Left kidney (tissue), 8 donors: Measurements from ENCODE around the gene CYP27A1. TPM values are rescaled to one million over a fixed set of nuclear protein-coding genes. Genes with fewer than 3 reads are reported as not detected.

Source experiments
- DNase-seq: peaks from one replicate; pipeline ENCODE4 v3.0.0-alpha.2; 2013
- long read RNA-seq, 8 donors: transcript quantifications; one replicate each; lab custom pipeline, GENCODE V29; 2026
- polyA plus RNA-seq: library from polyadenylated mRNA; unstranded; fragments of 120-200 nt; gene quantifications from one replicate; pipeline ENCODE4 v1.2.1, GENCODE V29; 2013; ENCODE audit not compliant: insufficient read length

Gene CYP27A1
- 49.7 TPM for polyA plus RNA-seq
- long read RNA-seq, donor 1, transcript CYP27A1-201 (9 exons, 2,286 nt): major isoform, 18 of 35 reads
- long read RNA-seq, donor 1, partial matches to known transcripts: 17 of 35 reads
- long read RNA-seq, donor 1, other reads (novel, unspliced or antisense): 0 of 35 reads
- long read RNA-seq, donor 2, transcript CYP27A1-201 (9 exons, 2,286 nt): major isoform, 15 of 15 reads
- long read RNA-seq, donor 2, partial matches to known transcripts: 0 of 15 reads
- long read RNA-seq, donor 2, other reads (novel, unspliced or antisense): 0 of 15 reads
- long read RNA-seq, donor 3, transcript CYP27A1-201 (9 exons, 2,286 nt): major isoform, 6 of 11 reads
- long read RNA-seq, donor 3, partial matches to known transcripts: 5 of 11 reads
- long read RNA-seq, donor 3, other reads (novel, unspliced or antisense): 0 of 11 reads
- long read RNA-seq, donor 4: 0 reads
- long read RNA-seq, donor 5, transcript CYP27A1-201 (9 exons, 2,286 nt): major isoform, 25 of 58 reads
- long read RNA-seq, donor 5, partial matches to known transcripts: 33 of 58 reads
- long read RNA-seq, donor 5, other reads (novel, unspliced or antisense): 0 of 58 reads
- long read RNA-seq, donor 6, transcript CYP27A1-201 (9 exons, 2,286 nt): major isoform, 16 of 31 reads
- long read RNA-seq, donor 6, partial matches to known transcripts: 15 of 31 reads
- long read RNA-seq, donor 6, other reads (novel, unspliced or antisense): 0 of 31 reads
- long read RNA-seq, donor 7, transcript CYP27A1-201 (9 exons, 2,286 nt): major isoform, 14 of 14 reads
- long read RNA-seq, donor 7, partial matches to known transcripts: 0 of 14 reads
- long read RNA-seq, donor 7, other reads (novel, unspliced or antisense): 0 of 14 reads
- long read RNA-seq, donor 8, transcript CYP27A1-201 (9 exons, 2,286 nt): major isoform, 5 of 5 reads
- long read RNA-seq, donor 8, partial matches to known transcripts: 0 of 5 reads
- long read RNA-seq, donor 8, other reads (novel, unspliced or antisense): 0 of 5 reads

DNA sequence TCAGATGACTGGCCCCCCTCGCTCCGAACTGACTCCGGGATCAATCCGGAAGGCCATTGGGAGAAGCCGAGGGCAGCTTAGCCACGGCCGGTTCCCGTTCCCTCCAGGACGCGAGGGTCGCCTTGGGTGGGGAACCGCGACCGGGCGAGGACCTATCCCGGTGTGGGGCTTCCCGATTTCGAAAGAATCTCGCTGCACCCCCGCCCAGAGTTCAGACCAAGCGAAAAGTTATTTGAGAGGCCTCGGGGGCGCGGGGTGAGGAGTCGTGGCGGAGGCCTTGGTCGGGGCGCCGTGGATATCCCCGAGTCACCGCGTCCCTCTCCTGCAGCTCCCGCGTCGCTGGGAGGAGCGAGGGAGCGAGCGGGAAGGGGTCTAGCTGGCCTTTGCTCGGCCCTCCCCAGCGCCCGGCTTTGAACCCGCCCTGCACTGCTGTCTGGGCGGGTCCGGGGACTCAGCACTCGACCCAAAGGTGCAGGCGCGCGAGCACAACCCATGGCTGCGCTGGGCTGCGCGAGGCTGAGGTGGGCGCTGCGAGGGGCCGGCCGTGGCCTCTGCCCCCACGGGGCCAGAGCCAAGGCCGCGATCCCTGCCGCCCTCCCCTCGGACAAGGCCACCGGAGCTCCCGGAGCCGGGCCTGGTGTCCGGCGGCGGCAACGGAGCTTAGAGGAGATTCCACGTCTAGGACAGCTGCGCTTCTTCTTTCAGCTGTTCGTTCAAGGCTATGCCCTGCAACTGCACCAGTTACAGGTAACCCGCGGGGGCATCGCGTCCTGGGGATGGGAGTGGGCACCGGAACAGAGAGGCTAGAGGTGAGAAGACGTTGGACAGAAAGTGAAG is at the start of gene CYP27A1:
CYP27A1 (plus strand) TSS at position 457 of the 837 bp plus-strand sequence; CDS start at position 493, 36 bp downstream.
- peak; percentile 30 for DNase-seq

DNA sequence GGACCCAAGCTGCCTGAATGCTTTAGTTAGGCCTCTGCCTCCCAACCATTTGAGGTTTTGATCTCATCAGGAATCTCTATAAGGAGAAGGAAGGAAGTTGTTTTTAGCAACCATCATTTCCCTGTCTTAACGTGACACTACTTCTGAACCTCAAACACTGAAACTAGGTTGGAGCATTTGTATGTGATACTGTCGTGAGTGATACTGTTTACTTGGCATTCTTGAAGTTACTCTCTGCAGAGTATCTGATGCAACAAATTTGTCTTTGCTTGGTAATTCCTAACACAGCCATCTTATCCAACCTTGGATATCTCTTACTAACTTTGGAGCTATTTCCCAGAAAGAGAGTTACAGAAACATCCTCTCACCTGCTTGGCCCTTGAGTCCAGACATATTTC is 49.2 kb upstream of the CYP27A1 start:
- DNase-seq: no peak

DNA sequence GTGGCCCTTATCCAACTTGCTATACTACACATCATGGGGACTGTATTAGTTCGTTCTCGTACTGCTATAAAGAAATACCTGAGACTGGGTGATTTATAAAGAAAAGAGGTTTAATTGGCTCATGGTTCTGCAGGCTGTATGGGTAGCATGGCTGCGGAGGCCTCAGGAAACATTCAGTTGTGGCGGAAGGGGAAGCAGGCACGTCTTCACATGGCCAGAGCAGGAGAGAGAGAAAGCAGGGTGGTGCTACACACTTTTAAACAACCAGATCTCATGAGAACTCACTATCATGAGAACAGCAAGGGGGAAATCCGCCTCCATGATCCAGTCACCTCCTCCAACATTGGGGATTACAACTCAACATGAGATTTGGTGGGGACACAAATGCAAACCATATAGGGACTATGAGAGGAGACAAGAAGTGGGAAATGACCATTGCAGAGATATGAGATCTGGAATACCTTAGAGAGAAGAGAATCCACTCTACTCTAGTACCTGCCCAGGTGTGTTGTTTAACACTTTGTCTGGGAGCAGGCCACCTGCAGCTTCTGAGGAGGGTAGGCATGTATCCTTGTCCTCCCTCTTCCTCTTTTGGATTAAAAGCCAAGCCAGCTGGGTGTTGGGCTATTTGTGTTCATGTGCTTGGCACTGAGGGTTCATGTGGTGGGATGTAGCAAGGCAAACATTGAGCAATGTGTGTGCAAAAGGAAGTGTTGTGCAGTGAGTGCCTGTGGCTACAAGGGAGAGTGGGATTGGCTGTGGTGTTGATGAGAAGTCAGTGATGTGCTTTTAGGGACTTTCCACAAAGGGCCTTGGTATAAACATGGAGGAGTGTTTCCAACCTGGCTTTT is 48.6 kb upstream of the CYP27A1 start:
- DNase-seq: no peak

DNA sequence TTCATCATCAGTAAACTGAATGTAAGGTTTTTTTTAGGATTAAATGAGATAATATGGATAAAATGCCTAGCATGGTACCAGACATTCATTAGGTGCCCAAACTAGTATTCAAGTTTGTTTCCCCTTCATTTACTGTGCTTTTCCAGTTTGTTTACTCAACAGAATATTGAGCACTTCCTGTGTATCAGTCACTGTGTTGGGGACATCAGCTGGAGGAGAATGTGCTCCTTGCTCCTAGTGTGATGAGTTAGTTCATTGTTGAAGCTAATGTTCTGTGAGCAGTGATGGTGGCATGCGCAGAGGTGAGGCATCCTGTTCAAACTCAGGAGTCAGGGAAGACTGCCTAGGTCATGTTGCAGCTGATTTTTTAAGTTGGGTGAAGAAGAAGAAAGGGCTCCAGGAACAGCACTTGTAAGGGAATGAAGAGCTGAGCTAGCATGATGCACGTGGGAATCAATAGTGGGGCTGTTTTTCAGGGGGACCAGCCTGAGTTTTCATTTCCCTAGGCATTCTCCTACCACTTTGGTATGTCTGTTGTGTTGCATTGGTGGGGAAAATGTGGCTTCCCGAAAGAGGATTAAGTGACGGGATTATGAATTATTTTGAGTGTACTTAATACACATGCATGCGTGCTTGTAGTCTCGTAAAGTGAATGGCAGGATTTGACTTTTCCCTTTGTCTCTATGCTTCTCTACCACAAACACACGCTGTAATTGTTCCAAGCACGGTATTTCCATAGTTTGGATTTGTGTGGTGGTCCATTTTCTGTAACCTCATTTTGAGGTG is 47.6 kb upstream of the CYP27A1 start:
- no peak for DNase-seq

DNA sequence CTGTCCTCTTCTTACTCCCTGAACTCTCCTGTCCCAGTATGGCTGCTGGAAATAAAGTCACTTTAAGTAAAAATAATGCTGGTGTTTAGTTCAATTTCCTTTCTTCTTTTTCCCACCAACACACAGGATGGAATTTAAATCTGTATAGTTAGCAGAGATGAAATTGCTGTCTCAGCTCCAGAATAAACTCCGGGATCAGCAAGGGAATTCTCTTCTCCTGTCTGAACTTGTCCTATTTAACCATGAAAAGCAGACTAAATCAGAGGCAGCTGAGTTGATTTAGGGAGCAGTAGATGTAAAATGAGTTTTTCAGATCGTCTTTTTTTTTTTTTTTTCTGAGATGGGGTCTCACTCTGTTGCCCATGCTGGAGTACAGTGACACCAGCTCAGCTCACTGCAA is 45.4 kb upstream of the CYP27A1 start:
- no peak for DNase-seq

DNA sequence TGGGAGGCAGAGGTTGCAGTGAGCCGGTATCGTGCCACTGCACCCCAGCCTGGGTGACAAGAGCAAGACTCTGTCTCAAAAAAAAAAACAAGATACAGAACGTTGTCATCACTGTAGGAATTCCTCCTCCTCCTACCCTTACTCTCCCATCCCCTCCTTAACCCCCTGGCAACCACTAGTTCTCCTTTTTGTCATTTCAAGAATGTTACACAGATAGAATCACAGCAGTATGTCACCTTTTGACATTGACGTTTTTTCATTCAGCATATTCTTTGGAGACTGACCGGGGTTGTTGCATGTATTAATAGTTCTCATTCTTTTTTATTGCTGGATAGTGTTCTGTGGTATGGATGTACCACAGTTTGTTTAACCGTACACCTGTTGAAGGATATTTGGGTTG is 38.9 kb upstream of the CYP27A1 start:
- DNase-seq: no peak

DNA sequence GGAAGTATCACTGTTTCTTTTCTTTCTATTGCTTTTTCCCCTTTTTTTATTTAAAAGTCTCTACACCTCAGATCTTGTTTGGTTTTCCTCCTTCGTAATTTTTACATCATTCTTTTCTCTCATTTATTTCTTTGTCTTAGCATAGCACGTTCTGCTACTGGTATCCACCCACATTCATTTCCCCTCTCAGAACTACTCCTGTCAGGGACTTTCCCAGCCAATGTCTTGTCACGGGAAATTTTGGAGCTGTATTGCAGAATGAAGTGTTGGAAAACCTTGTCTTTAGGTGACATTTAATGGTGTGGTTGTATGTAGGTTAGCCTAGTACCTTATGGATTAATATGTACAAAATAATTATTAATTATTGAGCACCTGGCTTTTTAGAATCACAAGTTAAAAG is 37.3 kb upstream of the CYP27A1 start:
- no peak for DNase-seq

DNA sequence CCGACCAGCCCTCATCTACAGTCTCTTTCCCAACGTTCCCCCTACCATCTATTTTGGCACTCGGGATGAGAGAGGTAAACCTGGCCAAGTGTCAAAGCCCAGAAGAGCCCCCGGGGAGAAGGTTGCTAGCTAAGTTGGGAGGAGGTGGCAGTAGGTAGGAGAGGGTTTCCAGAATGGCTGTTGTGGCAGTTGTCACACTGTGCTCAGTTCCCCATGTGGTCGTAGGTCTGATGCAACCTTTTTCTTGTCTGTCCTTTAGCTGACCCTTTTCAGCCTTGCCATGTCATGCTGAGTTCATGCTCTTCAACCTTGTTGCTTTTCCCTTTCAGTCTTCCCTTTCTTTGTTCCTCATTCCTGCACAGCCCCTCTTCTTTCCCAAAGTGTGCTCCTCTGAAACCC is 36.8 kb upstream of the CYP27A1 start:
- no peak for DNase-seq

DNA sequence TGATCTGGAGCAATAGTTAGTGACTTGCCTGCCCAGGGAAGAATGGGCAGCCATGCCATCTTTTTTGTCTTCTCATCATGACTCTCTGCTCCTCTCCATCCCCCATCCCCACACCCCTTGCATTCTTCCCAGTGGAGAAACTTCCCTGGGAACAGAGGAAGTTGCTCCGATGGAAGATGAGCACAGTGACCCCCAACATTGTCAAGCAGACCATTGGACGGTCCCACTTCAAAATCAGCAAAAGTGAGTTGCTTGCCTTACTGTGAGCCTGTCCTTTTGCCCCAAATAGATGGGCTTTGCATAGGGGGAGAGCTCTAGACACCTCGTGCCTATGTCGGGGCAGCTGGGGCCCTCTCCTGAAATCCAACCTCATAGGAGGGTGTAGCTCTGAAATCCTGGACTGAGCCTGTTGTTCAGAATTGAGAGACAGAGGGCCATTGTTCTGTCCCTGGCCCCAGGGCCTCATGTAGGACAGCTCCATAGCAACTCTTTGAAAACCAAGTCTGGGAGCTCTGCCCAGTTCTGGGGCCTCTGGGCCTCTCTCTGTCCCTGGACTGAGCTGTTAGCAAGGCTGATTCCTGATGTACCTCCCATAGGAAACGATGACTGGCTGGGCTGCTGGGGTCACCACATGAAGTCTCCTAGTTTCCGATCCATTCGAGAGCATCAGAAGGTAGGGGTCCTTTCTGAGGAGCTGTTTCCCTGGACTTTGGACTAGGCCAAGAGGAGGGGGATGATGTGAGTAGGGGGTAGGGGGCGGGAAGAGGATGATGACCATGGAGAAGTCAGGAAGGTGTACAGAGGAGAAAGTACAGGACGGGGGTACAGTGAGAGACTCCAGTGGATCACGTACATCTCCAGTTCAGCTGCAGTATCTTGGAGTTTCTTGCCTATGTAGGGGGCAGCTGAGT is 36.1 kb upstream of the CYP27A1 start:
- no peak for DNase-seq

DNA sequence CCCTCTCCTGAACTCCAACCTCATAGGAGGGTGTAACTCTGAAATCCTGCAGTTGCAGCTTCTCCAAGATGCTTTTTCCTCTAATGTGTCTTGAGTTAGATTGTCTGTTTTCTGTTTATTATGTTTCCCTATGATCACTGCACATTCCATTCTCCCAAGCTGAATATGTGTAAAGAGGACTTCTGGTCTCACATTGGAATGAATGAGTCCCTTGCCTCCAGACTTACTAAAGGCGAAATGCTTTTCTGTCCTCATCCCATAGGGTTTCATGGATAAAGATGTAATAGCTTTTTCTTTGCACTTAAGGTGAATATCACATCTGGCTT is 35.5 kb upstream of the CYP27A1 start:
- no peak for DNase-seq

DNA sequence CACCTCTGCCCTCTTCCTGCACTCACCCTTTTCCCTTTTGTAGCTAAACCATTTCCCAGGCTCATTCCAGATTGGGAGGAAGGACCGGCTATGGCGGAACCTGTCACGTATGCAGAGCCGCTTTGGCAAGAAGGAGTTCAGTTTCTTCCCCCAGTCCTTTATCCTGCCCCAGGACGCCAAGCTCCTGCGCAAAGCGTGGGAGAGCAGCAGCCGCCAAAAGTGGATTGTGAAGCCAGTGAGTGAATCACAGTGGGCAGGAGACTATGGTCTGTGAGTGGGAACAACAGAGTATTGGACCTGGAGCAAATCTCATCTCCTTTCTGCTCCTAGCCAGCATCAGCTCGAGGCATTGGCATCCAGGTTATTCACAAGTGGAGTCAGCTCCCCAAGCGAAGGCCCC is 35.0 kb upstream of the CYP27A1 start:
- no peak for DNase-seq

DNA sequence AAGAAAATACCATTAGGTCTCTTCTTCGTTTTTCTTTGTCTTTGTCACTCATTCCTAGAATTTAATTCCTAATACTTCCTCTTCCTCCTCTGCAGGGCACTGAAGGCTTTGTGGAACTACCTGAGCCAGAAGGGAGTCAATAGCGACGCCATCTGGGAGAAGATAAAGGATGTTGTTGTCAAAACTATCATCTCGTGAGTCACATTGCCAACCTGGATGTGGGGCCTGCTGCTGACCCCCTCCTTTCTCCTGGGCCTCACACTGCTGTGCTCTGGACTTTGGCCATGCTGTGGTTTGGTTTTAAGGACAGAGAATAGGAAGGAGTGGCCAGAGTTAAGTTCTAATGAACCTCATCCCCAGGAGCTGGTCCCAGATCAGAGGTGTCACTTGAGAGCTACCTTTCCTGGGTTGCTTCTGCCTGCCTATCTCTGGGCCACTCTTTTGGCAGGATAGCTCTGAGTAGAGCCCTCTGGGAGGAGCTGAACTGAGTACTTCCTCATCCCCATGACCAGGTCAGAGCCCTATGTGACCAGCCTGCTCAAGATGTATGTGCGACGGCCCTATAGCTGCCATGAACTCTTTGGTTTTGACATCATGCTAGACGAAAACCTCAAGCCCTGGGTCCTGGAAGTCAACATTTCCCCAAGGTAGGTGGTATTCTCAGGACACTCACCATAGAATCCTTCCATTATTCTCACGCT is 33.1 kb upstream of the CYP27A1 start:
- DNase-seq: no peak

DNA sequence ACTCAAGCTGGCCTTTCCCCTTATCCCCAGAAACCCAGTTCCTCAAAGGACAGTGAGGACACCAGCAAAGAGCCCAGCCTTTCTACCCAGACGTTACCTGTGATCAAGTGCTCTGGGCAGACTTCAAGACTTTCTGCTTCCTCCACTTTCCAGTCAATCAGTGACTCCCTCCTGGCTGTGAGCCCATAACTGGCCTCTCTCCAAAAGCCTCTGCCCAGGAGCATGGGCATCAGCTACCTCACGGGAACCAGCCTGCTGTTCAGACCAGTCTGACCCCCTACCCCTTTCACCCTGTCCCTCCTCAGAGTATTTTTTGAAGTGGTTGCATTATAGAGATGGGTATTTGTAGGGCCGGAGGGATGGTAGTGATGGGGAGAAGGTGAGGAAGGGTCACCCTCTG is 27.7 kb upstream of the CYP27A1 start:
- no peak for DNase-seq

DNA sequence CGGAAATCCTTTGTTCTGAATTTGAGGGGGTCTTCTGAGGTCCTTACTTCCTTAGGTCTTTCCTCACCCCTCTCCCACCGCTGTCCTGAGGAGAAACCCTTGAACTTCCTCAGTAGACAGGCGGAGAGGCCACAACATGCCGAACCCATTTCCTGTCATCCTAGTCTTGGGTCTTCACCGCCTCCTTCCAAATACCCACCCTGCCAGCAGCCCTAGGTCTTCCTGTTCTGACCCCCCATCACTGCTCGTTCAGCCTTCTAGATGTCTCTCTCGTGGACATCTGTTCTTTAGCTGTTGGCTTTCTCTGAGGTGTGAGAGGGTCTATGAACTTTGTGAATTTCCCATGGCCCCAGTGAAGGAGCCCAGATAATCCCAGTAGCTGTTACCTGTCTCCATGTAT is 27.2 kb upstream of the CYP27A1 start:
- DNase-seq: no peak

DNA sequence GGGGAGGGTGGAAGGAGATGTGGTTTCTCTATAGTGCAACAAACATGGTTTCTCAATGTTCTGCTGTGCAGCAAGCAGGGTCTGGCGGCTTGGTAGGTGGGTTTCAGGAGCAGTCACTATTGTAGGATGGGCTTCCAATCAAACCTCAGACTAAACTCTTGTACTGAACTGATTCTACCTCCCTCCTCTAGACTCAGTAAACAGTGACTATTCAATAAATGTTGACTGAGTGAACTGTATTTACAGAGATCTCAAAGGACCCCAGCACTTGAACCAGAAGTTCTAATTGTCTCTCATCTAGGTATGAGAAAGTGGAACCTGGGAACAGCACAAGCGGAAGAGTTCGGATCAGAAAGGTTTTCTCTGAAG is 26.8 kb upstream of the CYP27A1 start:
- DNase-seq: no peak

DNA sequence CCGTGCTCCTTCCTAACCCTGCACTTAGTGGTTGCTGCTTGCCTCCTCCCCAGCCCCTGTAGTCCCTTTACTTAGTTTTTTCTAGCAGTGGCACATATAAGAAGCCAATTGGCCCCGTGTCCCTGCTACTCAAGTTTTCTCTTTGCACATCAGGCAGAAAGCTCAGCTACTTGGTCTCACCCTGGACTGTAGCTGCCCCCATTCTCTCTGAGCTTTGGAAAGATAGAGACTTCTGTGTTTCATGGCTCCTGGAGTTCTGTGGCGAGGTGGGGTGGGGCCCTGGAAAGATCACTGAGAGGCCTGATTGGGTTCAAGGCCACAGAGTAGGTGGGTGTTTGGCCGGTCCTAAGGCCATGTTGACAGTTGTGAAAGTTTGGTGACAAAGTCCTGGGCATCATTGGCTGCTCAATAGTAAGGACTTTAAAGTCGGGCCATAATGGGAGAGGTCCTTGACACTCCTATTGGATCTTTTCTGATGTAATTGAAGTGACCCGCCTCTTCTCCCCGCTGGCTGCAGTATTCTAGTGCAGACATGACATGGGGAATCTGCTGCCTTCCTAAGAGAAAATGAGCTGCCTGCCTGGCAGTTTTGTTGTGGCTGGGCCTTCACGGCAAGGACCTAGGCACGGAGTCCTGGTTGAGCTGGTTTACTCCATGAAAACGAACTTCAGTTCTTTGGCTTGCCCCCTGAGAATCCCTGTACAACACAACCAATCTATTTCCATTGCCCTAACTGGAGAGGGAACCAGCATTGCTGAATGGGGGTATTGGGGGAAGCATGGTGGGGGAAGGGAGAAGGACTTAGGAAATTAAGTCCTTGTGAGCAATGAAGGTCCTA is 26.2 kb upstream of the CYP27A1 start:
- no peak for DNase-seq

DNA sequence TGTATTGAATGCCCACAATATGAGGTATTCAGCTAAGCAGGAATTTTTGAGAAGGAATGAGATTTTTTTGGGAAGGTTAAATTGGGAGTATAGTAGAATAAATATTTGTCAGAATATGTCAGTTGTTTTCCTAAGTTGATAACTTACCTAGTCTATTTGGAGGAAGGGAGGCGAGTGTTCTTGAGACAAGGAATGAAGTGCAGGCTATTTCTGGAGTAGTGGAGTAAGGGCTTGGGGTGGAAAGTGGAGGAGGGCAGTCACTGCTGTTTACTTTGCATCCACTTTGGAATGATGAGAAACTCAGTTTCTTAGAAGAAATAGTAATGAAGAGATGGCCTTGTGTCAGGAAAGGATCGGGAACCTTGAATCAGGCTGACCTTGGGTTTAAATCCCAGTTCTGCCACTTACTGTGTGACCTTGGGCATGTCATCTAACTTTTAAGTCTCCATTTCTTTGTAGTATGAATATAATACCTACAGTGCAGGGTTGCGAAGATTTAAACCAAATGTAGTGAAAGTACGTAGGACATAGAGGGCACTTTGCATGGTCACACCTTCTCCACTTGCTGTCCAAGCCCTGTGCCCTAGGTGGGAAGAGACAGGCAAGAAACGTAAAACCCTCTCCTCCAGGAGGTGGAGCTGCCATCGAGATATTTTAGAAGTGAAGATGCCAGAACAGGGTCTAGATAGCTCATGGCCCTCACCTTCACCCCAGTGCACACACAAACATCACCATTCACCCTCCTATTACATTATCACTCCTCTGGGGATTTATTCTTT is 25.2 kb upstream of the CYP27A1 start:
- DNase-seq: no peak
